Mucosa of descending colon (tissue), 3 donors: Measurements from ENCODE around the gene TAGAP. TPM values are rescaled to one million over a fixed set of nuclear protein-coding genes. Genes with fewer than 3 reads are reported as not detected.
A peak's percentile ranks its signal among the peaks of the same experiment; 100 is the strongest.
"Not testable (repeated sequence)": the region's sequence is repeated elsewhere in the genome, so short reads cannot be mapped to it uniquely, and the experiment has no call there.

Source experiments
- ATAC-seq: fragments of 200-7000 bp; cut with Tn5 transposase; one replicate; pipeline ENCODE4 v1.9.1; 2020; ENCODE audit warnings: mild to moderate bottlenecking, moderate library complexity
- DNase-seq, 3 donors: peaks; one replicate each; pipeline ENCODE4 v3.0.0-alpha.2; 2020
- H3K36me3 ChIP-seq: fragments of 200-600 bp; one replicate; pipeline ENCODE4 v1.8.0; 2021; ENCODE audit warnings: low read depth, mild to moderate bottlenecking
- H3K4me1 ChIP-seq: fragments of 200-600 bp; one replicate; pipeline ENCODE4 v1.8.0; 2021; ENCODE audit warnings: low read depth, mild to moderate bottlenecking
- H3K4me3 ChIP-seq: fragments of 200-600 bp; one replicate; pipeline ENCODE4 v1.8.0; 2021; ENCODE audit warnings: mild to moderate bottlenecking
- H3K9me3 ChIP-seq: fragments of 200-600 bp; one replicate; pipeline ENCODE4 v1.8.0; 2021; ENCODE audit warnings: mild to moderate bottlenecking
- CTCF ChIP-seq: fragments of 200-600 bp; IDR thresholded peaks from one replicate; pipeline ENCODE4 v1.8.0; 2022; ENCODE audit warnings: antibody characterized with exemption, mild to moderate bottlenecking
- intact Hi-C, 2 donors: fragments of 100-400 bp; cut with DNase I in 1 of 2; cut with micrococcal nuclease in 1 of 2; formaldehyde crosslinking; loops; one replicate each; pipeline versions ENCODE4 v1.11.0 to v1.11.1; 2022; cut with DNase I, micrococcal nuclease
- total RNA-seq, 3 donors: library from RNA; stranded (reverse); fragmentation: NEBNext Ultra II Directional in 2 of 3; extraction: Animal tissue kit (Norgen Biotek cat#: 25700) in 2 of 3; gene quantifications; one replicate each; pipeline versions ENCODE4 v1.2.1 to v1.2.4, GENCODE V29; 2021 to 2023
- donor health status: DM: no; HTN: no; CAD: no; lungs with moderate emphysema.
- donor health status: DM: no; HTN: no; CAD: no.
- donor health status: DM: no; HTN: yes; CAD: no.

Gene TAGAP
- total RNA-seq, 3 donors from 2014 or later = 2.0 to 4.1 (median 3.7) TPM

GRCh38 chr6:159013229-159013628 is 31.6 kb downstream of the TAGAP start:
- Histone ChIP-seq H3K4me3 (no peak overlapping the region), H3K36me3 (no peaks in the 10 kb centered on the region), H3K4me1 (no peaks in the 10 kb centered on the region), H3K9me3 (no peaks in the 10 kb centered on the region)
- intact Hi-C loops = no loop called here
- no peak for TF ChIP-seq CTCF
- DNase-seq (no peak), ATAC-seq (peak; percentile 21)

GRCh38 chr6:159012201-159012600 is 32.6 kb downstream of the TAGAP start:
- no peak for TF ChIP-seq CTCF
- intact Hi-C loops = no loop called here
- no peak for DNase-seq

GRCh38 chr6:159010037-159010612 is 34.7 kb downstream of the TAGAP start:
- intact Hi-C loops, ATAC-seq, H3K36me3 ChIP-seq, H3K9me3 ChIP-seq, H3K4me1 ChIP-seq, H3K4me3 ChIP-seq, DNase-seq: not testable (repeated sequence)

More at GRCh38 chr6:159012201-159012600, 32.6 kb downstream of the TAGAP start:
- Histone ChIP-seq H3K9me3 (no peaks in the 10 kb centered on the region), H3K36me3 (no peaks in the 10 kb centered on the region), H3K4me3 (no peak overlapping the region), H3K4me1 (no peaks in the 10 kb centered on the region)
- ATAC-seq = no peak

- Histone ChIP-seq H3K4me3 (no peak overlapping the region), H3K9me3 (no peaks in the 10 kb centered on the region), H3K4me1 (no peaks in the 10 kb centered on the region), H3K36me3 (no peaks in the 10 kb centered on the region)
- no peak for DNase-seq
- peak; percentile 66 for ATAC-seq
- no peak for TF ChIP-seq CTCF
- intact Hi-C loops = no loop called here
Observed at GRCh38 chr6:159008656-159009288, 36.0 kb downstream of the TAGAP start.

GRCh38 chr6:159007510-159007909 is 37.3 kb downstream of the TAGAP start:
- DNase-seq (no peak), ATAC-seq (no peak)
- no peaks in the 10 kb centered on the region for H3K9me3 ChIP-seq
- H3K4me1 ChIP-seq = no peaks in the 10 kb centered on the region
- no peak overlapping the region for H3K4me3 ChIP-seq
- no peak for TF ChIP-seq CTCF
- H3K36me3 ChIP-seq = no peaks in the 10 kb centered on the region
- intact Hi-C loops = no loop called here

GRCh38 chr6:159005436-159005835 is 39.4 kb downstream of the TAGAP start:
- Histone ChIP-seq H3K4me1 (peaks cover 4% of the 10 kb centered on the region), H3K9me3 (no peaks in the 10 kb centered on the region), H3K36me3 (no peaks in the 10 kb centered on the region), H3K4me3 (no peak overlapping the region)
- ATAC-seq = no peak
- intact Hi-C loops = no loop called here
- DNase-seq = no peak
- no peak for TF ChIP-seq CTCF
